ENCODE results near the gene SP1. TPM values are rescaled to one million over a fixed set of nuclear protein-coding genes. Genes with fewer than 3 reads are reported as not detected.

Gene SP1
- total and polyA plus RNA-seq, 2 experiments from 2014 or later, result 11.1 to 68.4 TPM

DNA sequence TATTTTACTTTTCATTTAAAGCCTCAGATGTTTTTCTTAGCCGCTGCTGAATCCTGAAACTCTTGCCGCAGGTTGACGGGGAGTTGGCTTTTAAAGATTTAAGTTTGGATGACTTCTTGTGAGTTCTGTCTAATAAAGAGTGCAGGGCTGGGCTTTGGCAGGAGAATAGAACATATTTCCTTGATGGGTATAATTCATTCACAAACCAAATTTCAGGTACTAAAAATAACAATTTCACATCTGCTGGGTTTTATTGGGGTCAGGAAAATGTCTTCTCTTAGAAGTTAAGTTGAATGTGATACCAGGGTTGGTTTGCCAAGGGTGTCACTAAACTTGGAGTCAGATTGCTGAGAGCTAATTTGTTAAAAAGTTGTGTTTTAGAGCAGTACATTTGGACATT lies 9.7 kb downstream of the SP1 start (continued):
- TF ChIP-seq, protein P1, sequence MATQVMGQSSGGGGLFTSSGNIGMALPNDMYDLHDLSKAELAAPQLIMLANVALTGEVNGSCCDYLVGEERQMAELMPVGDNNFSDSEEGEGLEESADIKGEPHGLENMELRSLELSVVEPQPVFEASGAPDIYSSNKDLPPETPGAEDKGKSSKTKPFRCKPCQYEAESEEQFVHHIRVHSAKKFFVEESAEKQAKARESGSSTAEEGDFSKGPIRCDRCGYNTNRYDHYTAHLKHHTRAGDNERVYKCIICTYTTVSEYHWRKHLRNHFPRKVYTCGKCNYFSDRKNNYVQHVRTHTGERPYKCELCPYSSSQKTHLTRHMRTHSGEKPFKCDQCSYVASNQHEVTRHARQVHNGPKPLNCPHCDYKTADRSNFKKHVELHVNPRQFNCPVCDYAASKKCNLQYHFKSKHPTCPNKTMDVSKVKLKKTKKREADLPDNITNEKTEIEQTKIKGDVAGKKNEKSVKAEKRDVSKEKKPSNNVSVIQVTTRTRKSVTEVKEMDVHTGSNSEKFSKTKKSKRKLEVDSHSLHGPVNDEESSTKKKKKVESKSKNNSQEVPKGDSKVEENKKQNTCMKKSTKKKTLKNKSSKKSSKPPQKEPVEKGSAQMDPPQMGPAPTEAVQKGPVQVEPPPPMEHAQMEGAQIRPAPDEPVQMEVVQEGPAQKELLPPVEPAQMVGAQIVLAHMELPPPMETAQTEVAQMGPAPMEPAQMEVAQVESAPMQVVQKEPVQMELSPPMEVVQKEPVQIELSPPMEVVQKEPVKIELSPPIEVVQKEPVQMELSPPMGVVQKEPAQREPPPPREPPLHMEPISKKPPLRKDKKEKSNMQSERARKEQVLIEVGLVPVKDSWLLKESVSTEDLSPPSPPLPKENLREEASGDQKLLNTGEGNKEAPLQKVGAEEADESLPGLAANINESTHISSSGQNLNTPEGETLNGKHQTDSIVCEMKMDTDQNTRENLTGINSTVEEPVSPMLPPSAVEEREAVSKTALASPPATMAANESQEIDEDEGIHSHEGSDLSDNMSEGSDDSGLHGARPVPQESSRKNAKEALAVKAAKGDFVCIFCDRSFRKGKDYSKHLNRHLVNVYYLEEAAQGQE (IDR thresholded peaks at IDR 0.05; ENCODE audit: unreplicated experiment), result no peak

DNA sequence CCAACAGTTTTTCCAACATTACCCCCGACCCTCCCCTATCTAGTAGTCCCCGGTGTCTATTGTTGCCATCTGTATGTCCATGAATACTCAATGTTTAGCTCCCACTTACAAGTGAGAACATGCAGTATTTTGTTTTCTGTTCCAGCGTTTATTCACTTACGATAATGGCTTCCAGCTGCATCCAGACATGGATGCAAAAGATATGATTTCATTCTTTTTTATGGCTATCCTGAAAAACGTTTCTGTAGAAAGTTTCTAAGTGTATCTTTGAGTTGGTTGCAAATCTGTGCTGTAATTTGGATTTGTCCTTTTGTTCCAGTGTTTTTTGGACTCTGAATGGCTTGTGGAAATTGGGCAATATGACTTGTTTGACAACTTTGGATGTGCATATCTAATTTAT lies 11.7 kb downstream of the SP1 start:
- H3K27me3 ChIP-seq (ENCODE audit: insufficient read depth), result no peaks in the 10 kb centered on the region
- peaks cover 4% of the 10 kb centered on the region; the same call in 2 of the 3 replicates for H3K4me1 Mint-ChIP-seq
- H4K20me1 ChIP-seq (replicated peaks; ENCODE audit: insufficient read depth), result peaks cover 17% of the 10 kb centered on the region
- no peak overlapping the region for H2AFZ ChIP-seq
- no peak overlapping the region for H3K4me3 ChIP-seq
- H3K4me3 Mint-ChIP-seq, result no peak overlapping the region
- H3K36me3 ChIP-seq (ENCODE audit: insufficient read depth), result peaks cover 6% of the 10 kb centered on the region; the same call in 1 of the 2 replicates
- H3K9me3 Mint-ChIP-seq, result no peaks in the 10 kb centered on the region
- peaks cover 12% of the 10 kb centered on the region; the same call in 2 of the 3 replicates for H3K36me3 Mint-ChIP-seq (ENCODE audit: low read depth)
- no peak for ATAC-seq
- no peak overlapping the region; the same call in 1 of the 2 replicates for H3K27ac Mint-ChIP-seq
- H3K4me2 ChIP-seq, result no peak overlapping the region
- peaks cover 7% of the 10 kb centered on the region for H3K27me3 Mint-ChIP-seq (ENCODE audit: insufficient read depth, low read depth, poor library complexity)
- H3K4me1 ChIP-seq (ENCODE audit: insufficient read depth), result 0 out of 2 replicates have a peak, but pooled peaks cover under 1% of the 10 kb centered on the region
- H3K9me2 ChIP-seq (ENCODE audit: insufficient read depth), result no peaks in the 10 kb centered on the region
- no peak overlapping the region for H3K27ac ChIP-seq (ENCODE audit: low read depth)
- H3F3A ChIP-seq (replicated peaks; ENCODE audit: low read depth), result peaks cover 6% of the 10 kb centered on the region; the same call in 1 of the 2 replicates
- no peak for DNase-seq (ENCODE audit: low spot score)
- peaks cover 96% of the 10 kb centered on the region for H3K79me2 ChIP-seq (replicated peaks; ENCODE audit: insufficient read depth)
- TF ChIP-seq, protein P2, sequence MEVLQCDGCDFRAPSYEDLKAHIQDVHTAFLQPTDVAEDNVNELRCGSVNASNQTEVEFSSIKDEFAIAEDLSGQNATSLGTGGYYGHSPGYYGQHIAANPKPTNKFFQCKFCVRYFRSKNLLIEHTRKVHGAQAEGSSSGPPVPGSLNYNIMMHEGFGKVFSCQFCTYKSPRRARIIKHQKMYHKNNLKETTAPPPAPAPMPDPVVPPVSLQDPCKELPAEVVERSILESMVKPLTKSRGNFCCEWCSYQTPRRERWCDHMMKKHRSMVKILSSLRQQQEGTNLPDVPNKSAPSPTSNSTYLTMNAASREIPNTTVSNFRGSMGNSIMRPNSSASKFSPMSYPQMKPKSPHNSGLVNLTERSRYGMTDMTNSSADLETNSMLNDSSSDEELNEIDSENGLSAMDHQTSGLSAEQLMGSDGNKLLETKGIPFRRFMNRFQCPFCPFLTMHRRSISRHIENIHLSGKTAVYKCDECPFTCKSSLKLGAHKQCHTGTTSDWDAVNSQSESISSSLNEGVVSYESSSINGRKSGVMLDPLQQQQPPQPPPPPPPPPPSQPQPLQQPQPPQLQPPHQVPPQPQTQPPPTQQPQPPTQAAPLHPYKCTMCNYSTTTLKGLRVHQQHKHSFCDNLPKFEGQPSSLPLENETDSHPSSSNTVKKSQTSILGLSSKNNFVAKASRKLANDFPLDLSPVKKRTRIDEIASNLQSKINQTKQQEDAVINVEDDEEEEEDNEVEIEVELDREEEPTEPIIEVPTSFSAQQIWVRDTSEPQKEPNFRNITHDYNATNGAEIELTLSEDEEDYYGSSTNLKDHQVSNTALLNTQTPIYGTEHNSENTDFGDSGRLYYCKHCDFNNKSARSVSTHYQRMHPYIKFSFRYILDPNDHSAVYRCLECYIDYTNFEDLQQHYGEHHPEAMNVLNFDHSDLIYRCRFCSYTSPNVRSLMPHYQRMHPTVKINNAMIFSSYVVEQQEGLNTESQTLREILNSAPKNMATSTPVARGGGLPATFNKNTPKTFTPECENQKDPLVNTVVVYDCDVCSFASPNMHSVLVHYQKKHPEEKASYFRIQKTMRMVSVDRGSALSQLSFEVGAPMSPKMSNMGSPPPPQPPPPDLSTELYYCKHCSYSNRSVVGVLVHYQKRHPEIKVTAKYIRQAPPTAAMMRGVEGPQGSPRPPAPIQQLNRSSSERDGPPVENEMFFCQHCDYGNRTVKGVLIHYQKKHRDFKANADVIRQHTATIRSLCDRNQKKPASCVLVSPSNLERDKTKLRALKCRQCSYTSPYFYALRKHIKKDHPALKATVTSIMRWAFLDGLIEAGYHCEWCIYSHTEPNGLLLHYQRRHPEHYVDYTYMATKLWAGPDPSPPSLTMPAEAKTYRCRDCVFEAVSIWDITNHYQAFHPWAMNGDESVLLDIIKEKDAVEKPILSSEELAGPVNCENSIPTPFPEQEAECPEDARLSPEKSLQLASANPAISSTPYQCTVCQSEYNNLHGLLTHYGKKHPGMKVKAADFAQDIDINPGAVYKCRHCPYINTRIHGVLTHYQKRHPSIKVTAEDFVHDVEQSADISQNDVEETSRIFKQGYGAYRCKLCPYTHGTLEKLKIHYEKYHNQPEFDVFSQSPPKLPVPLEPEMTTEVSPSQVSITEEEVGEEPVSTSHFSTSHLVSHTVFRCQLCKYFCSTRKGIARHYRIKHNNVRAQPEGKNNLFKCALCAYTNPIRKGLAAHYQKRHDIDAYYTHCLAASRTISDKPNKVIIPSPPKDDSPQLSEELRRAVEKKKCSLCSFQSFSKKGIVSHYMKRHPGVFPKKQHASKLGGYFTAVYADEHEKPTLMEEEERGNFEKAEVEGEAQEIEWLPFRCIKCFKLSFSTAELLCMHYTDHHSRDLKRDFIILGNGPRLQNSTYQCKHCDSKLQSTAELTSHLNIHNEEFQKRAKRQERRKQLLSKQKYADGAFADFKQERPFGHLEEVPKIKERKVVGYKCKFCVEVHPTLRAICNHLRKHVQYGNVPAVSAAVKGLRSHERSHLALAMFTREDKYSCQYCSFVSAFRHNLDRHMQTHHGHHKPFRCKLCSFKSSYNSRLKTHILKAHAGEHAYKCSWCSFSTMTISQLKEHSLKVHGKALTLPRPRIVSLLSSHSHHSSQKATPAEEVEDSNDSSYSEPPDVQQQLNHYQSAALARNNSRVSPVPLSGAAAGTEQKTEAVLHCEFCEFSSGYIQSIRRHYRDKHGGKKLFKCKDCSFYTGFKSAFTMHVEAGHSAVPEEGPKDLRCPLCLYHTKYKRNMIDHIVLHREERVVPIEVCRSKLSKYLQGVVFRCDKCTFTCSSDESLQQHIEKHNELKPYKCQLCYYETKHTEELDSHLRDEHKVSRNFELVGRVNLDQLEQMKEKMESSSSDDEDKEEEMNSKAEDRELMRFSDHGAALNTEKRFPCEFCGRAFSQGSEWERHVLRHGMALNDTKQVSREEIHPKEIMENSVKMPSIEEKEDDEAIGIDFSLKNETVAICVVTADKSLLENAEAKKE (CRISPR knock-in tag; IDR thresholded peaks at IDR 0.05), result no peak
- TF ChIP-seq, protein P1 (IDR thresholded peaks at IDR 0.05; ENCODE audit: unreplicated experiment), result no peak
- no peak for TF ChIP-seq STAT1 (IDR thresholded peaks at IDR 0.05; ENCODE audit: unreplicated experiment)
- no peak for TF ChIP-seq ZNF331 (CRISPR knock-in tag; IDR thresholded peaks at IDR 0.05; ENCODE audit: low read depth)
- TF ChIP-seq NANOG (IDR thresholded peaks at IDR 0.05; ENCODE audit: borderline replicate concordance), result no peak
- TF ChIP-seq POLR2AphosphoS5 (IDR thresholded peaks at IDR 0.05; ENCODE audit: low read depth), result no peak
- no peak for TF ChIP-seq EZH2 (IDR thresholded peaks at IDR 0.05; ENCODE audit: low read depth, unreplicated experiment)
- TF ChIP-seq, protein P3, sequence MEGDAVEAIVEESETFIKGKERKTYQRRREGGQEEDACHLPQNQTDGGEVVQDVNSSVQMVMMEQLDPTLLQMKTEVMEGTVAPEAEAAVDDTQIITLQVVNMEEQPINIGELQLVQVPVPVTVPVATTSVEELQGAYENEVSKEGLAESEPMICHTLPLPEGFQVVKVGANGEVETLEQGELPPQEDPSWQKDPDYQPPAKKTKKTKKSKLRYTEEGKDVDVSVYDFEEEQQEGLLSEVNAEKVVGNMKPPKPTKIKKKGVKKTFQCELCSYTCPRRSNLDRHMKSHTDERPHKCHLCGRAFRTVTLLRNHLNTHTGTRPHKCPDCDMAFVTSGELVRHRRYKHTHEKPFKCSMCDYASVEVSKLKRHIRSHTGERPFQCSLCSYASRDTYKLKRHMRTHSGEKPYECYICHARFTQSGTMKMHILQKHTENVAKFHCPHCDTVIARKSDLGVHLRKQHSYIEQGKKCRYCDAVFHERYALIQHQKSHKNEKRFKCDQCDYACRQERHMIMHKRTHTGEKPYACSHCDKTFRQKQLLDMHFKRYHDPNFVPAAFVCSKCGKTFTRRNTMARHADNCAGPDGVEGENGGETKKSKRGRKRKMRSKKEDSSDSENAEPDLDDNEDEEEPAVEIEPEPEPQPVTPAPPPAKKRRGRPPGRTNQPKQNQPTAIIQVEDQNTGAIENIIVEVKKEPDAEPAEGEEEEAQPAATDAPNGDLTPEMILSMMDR (conservative IDR thresholded peaks at IDR 0.05; ENCODE audit: low read depth in 2 of 2), result no peak
- TF ChIP-seq ZNF114 (CRISPR knock-in tag; IDR thresholded peaks at IDR 0.05), result no peak
- TF ChIP-seq EZH2phosphoT487 (IDR thresholded peaks at IDR 0.05; ENCODE audit: unreplicated experiment), result no peak

Data from GM23338 (cell line).